Ishikawa (cell line): ENCODE results near the gene SEMA6D.

ENCODE experiments used
- CEBPB ChIP-seq: IDR thresholded peaks from 2 replicates; pipeline ENCODE4 v1.6.1; 2012
- CREB1 ChIP-seq: IDR thresholded peaks from 2 replicates; pipeline ENCODE4 v1.6.1; 2012; ENCODE audit warnings: low read depth
- EP300 ChIP-seq: IDR thresholded peaks from 2 replicates; pipeline ENCODE4 v1.6.1; 2012; ENCODE audit warnings: borderline replicate concordance
- NFIC ChIP-seq: IDR thresholded peaks from 2 replicates; pipeline ENCODE4 v1.6.1; 2012
- TCF12 ChIP-seq: IDR thresholded peaks from 2 replicates; pipeline ENCODE4 v1.6.1; 2012; ENCODE audit warnings: low read depth
- ZBTB7A ChIP-seq: IDR thresholded peaks from 2 replicates; pipeline ENCODE4 v1.6.1; 2012; ENCODE audit warnings: low read depth
- TF ChIP-seq, protein P1 (sequence below): IDR thresholded peaks from 2 replicates; pipeline ENCODE4 v1.6.1; 2012

DNA sequence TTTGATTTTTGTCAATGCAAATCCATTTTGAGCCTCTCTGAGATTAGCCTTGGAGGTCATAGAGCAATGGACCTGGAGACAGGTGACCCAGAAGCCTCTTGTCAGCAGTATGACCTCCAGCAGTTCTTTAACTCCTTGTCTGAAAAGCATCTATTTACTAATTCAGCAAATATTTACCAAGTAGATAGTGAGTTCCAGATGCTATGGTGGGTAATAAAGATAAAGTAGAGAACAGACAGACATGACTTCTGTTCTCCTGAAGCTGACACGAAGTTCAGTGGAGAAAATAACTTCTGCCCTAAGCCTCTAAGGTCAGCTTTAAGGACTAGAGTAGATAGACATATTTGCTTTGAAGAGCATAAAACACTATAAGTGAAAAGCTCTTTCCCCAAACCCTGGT, 26.6 kb downstream of the SEMA6D start:
- TF ChIP-seq EP300 (no peak), ZBTB7A (no peak), CEBPB (no peak), NFIC (no peak), TCF12 (no peak), CREB1 (no peak)
- TF ChIP-seq, protein P1, sequence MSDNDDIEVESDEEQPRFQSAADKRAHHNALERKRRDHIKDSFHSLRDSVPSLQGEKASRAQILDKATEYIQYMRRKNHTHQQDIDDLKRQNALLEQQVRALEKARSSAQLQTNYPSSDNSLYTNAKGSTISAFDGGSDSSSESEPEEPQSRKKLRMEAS: no peak
